Calu3 (cell line): ENCODE data around the gene CFAP77. TPM values are rescaled to one million over a fixed set of nuclear protein-coding genes. Genes with fewer than 3 reads are reported as not detected.

Experiments
- BruUV-seq: library from RNA; stranded (reverse); fragments of 400-500 nt; replicated peaks from 2 replicates; lab custom pipeline; 2021; lab: Mats Ljungman, UMichigan
- CTCF ChIA-PET: fragments of 300-600 bp; sonication (Branson Sonifier 250); formaldehyde crosslinking; loops from one replicate; lab custom pipeline; 2022; ENCODE audit warnings: antibody characterized with exemption; lab: Charles Lee
- DNase-seq: peaks from one replicate; pipeline ENCODE4 v3.0.0; 2022
- H3K27ac Mint-ChIP-seq: one replicate; pipeline ENCODE4 v1.8.0; 2022; ENCODE audit warnings: mixed read lengths; ENCODE audit not compliant: unreplicated experiment
- H3K27me3 Mint-ChIP-seq: one replicate; pipeline ENCODE4 v1.8.0; 2022; ENCODE audit warnings: mixed read lengths; ENCODE audit not compliant: unreplicated experiment
- H3K36me3 Mint-ChIP-seq: one replicate; pipeline ENCODE4 v1.8.0; 2022; ENCODE audit warnings: mild to moderate bottlenecking, moderate library complexity, mixed read lengths; ENCODE audit not compliant: insufficient read depth, unreplicated experiment
- H3K4me1 Mint-ChIP-seq: one replicate; pipeline ENCODE4 v1.8.0; 2022; ENCODE audit warnings: mild to moderate bottlenecking, low read depth, mixed read lengths; ENCODE audit not compliant: unreplicated experiment
- H3K4me3 Mint-ChIP-seq: one replicate; pipeline ENCODE4 v1.8.0; 2022; ENCODE audit warnings: mild to moderate bottlenecking, low read depth, moderate library complexity, mixed read lengths; ENCODE audit not compliant: unreplicated experiment
- H3K9me3 Mint-ChIP-seq: one replicate; pipeline ENCODE4 v1.8.0; 2022; ENCODE audit warnings: low read depth, mixed read lengths; ENCODE audit not compliant: unreplicated experiment
- CTCF ChIP-seq: fragments of 200-600 bp; IDR thresholded peaks from one replicate; pipeline ENCODE4 v1.8.0; 2022; ENCODE audit warnings: antibody characterized with exemption; ENCODE audit not compliant: unreplicated experiment
- intact Hi-C: fragments of 100-400 bp; cut with micrococcal nuclease; formaldehyde crosslinking; loops from one replicate; pipeline ENCODE4 v1.10.0; 2022; ENCODE audit not compliant: unreplicated experiment
- total RNA-seq: library from RNA; stranded (reverse); gene quantifications from 2 replicates; pipeline ENCODE4 v1.2.3, GENCODE V29; 2022

Gene CFAP77
- total RNA-seq, 1 experiment from 2014 or later: not detected

DNA sequence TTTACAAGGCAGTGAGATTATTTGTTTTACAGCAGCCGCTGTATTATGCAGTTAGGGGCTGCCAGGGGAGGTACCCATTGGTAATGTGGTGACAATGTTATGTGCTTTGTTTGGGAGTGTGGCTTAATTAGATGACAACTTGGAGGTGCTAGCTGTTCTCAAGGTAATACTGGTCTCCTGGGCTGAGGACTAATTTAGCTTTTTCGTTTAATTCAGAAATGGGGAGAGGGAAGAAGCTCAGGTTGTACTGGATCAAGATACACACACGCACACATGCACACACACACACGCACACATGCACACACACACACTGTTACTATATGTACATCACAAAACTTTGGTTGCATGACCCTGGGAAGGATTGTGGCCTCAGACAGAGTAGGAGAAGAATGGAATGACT, 37.9 kb downstream of the CFAP77 start:
- H3K27me3 Mint-ChIP-seq: peaks cover 55% of the 10 kb centered on the region
- no peaks in the 10 kb centered on the region for H3K36me3 Mint-ChIP-seq
- no peak for DNase-seq
- no peak for TF ChIP-seq CTCF
- no peak overlapping the region for H3K4me3 Mint-ChIP-seq
- BruUV-seq: no TSS peak
- CTCF ChIA-PET: interaction anchor here (0.5 kb wide), 1 partner anchor 15 kb away, joined by 3 read pairs; no protein-coding TSS in a partner anchor
- H3K27ac Mint-ChIP-seq: no peak overlapping the region
- intact Hi-C loops: no loop called here
- no peaks in the 10 kb centered on the region for H3K4me1 Mint-ChIP-seq
- no peaks in the 10 kb centered on the region for H3K9me3 Mint-ChIP-seq

DNA sequence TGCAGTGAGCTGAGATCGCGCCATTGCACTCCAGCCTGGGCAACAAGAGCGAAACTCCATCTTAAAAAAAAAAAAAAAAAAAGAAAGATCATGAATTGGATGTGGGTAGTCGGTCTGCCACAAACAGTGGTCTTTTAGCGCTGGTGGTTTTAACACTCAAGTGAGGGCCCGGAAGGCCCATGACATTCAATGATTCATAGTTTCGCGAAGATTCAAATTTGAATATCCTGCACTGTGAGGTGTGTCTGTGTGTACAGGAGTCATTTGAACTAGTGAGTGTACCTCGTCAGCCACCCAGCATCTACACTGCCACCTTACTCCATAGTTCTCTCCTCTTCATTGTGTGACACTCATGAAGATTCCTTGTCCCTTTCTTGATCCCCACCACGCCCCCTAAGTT, 41.3 kb downstream of the CFAP77 start:
- Mint-ChIP-seq H3K36me3 (no peaks in the 10 kb centered on the region), H3K4me1 (no peaks in the 10 kb centered on the region), H3K27me3 (peaks cover 71% of the 10 kb centered on the region), H3K27ac (no peak overlapping the region), H3K9me3 (no peaks in the 10 kb centered on the region), H3K4me3 (no peak overlapping the region)
- no peak for DNase-seq
- TF ChIP-seq CTCF: no peak
- intact Hi-C loops: no loop called here
- CTCF ChIA-PET: no interaction called here
- no TSS peak for BruUV-seq

- intact Hi-C loops: no loop called here
- TF ChIP-seq CTCF: no peak
Observed at GRCh38 chr9:132456241-132456640, 46.2 kb downstream of the CFAP77 start.

GRCh38 chr9:132457504-132458236, 47.7 kb downstream of the CFAP77 start:
- TF ChIP-seq CTCF: no peak
- CTCF ChIA-PET: no interaction called here
- Mint-ChIP-seq H3K4me1 (no peaks in the 10 kb centered on the region), H3K4me3 (no peak overlapping the region), H3K27me3 (peaks cover 40% of the 10 kb centered on the region), H3K27ac (no peak overlapping the region), H3K36me3 (no peaks in the 10 kb centered on the region), H3K9me3 (no peaks in the 10 kb centered on the region)
- no peak for DNase-seq
- intact Hi-C loops: no loop called here
- no TSS peak for BruUV-seq

More at GRCh38 chr9:132456241-132456640, 46.2 kb downstream of the CFAP77 start:
- Mint-ChIP-seq H3K4me1 (no peaks in the 10 kb centered on the region), H3K36me3 (no peaks in the 10 kb centered on the region), H3K4me3 (no peak overlapping the region), H3K27ac (no peak overlapping the region), H3K9me3 (no peaks in the 10 kb centered on the region), H3K27me3 (peaks cover 53% of the 10 kb centered on the region)
- BruUV-seq: no TSS peak
- no peak for DNase-seq
- CTCF ChIA-PET: interaction anchor here (0.7 kb wide), 2 partner anchors 19 to 42 kb away, joined by 3 to 5 read pairs; no protein-coding TSS in a partner anchor
